Measurements from ENCODE around the gene FOXN1. TPM values are rescaled to one million over a fixed set of nuclear protein-coding genes. Genes with fewer than 3 reads are reported as not detected.

FOXN1 gene
- total RNA-seq, 2 donors from 2014 or later = 0.52 TPM; not detected in 1

DNA sequence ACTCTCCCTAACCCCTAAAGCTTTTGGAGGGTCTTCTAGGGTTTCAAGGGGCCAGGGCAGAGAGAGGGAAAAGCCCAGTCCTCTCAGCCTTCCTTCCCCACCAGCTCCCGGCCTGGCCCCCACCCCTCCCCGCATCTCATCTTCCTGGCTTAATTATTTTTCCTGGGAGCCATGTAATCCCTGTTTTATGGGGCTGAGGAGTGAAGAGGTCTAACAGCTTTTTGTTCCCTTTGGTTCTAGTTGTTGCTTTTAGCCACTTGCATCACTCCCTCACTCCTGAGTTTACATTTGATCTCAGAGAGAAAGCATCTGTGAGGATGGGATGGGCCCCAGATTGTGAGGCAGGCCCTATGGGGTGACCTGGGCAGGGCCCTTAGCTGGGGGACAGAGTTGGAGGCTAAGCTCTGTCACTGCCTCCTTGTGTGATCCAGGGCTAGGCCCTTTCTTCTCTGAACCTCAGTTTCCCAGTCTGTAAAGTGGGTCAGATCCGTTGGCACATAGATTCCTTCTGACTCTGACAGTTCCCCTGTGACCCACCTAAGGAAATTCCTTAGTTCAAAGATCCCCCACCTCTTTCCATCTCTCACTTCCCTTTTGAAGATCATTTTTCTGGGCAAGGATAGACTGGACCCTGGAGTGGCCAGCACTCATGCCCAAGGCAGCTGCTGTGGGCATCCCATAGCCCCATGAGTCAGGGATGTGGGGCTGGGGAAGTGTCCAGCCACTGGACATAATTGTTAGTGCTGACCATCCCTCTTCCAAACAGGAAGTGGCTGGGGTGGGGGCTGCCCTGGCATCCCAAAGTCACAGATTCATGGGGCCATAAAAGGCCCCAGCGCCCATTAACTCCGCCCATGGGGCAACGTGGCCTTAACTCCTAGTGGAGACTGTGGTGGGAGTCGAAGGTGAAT is 26.2 kb downstream of the FOXN1 start:
- WGBS, 2 donors = 79 to 83% methylated on average over 3 to 7 of the region's 7 CpGs
- no peaks in the 10 kb centered on the region for H3K36me3 ChIP-seq (replicated peaks in 1 of 2; ENCODE audit: insufficient read depth in 1 of 2, low read depth in 2 of 2)
- no peak for DNase-seq
- no peak overlapping the region for H3K4me3 ChIP-seq
- TF ChIP-seq, protein P1, sequence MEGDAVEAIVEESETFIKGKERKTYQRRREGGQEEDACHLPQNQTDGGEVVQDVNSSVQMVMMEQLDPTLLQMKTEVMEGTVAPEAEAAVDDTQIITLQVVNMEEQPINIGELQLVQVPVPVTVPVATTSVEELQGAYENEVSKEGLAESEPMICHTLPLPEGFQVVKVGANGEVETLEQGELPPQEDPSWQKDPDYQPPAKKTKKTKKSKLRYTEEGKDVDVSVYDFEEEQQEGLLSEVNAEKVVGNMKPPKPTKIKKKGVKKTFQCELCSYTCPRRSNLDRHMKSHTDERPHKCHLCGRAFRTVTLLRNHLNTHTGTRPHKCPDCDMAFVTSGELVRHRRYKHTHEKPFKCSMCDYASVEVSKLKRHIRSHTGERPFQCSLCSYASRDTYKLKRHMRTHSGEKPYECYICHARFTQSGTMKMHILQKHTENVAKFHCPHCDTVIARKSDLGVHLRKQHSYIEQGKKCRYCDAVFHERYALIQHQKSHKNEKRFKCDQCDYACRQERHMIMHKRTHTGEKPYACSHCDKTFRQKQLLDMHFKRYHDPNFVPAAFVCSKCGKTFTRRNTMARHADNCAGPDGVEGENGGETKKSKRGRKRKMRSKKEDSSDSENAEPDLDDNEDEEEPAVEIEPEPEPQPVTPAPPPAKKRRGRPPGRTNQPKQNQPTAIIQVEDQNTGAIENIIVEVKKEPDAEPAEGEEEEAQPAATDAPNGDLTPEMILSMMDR (IDR thresholded peaks at IDR 0.05) = no peak
- TF ChIP-seq POLR2A (IDR thresholded peaks at IDR 0.05) = no peak
- no peaks in the 10 kb centered on the region for H3K9me3 ChIP-seq
- peaks cover 9% of the 10 kb centered on the region for H3K4me1 ChIP-seq
- H3K27me3 ChIP-seq = no peaks in the 10 kb centered on the region
- no peak for ATAC-seq
- no peak overlapping the region for H3K27ac ChIP-seq
- intact Hi-C loops (cut with DNase I) = no loop called here

- Histone ChIP-seq H3K27ac (no peak overlapping the region), H3K27me3 (no peaks in the 10 kb centered on the region), H3K4me1 (peaks cover under 1% of the 10 kb centered on the region), H3K36me3 (replicated peaks in 1 of 2; ENCODE audit: insufficient read depth in 1 of 2, low read depth in 2 of 2) (no peaks in the 10 kb centered on the region), H3K4me3 (no peak overlapping the region), H3K9me3 (no peaks in the 10 kb centered on the region)
- ATAC-seq (no peak), DNase-seq (no peak)
- intact Hi-C loops (cut with DNase I) = no loop called here
- TF ChIP-seq, protein P1 (IDR thresholded peaks at IDR 0.05) = no peak
- no peak for TF ChIP-seq POLR2A (IDR thresholded peaks at IDR 0.05)
- 74 to 91% methylated on average over 9 to 16 of the region's 16 CpGs for WGBS, 2 donors
These were observed 27.1 kb downstream of the FOXN1 start for GRCh38 chr17:28533091-28533807.

- intact Hi-C loops (cut with DNase I) = no loop called here
- Histone ChIP-seq H3K4me1 (no peaks in the 10 kb centered on the region), H3K27ac (no peak overlapping the region), H3K27me3 (no peaks in the 10 kb centered on the region), H3K36me3 (replicated peaks in 1 of 2; ENCODE audit: insufficient read depth in 1 of 2, low read depth in 2 of 2) (no peaks in the 10 kb centered on the region), H3K4me3 (no peak overlapping the region), H3K9me3 (no peaks in the 10 kb centered on the region)
- WGBS, 2 donors = 73 to 84% methylated on average over 10 to 11 of the region's 11 CpGs
- TF ChIP-seq, protein P1 (IDR thresholded peaks at IDR 0.05) = no peak
- no peak for DNase-seq
- no peak for ATAC-seq
These were observed 28.7 kb downstream of the FOXN1 start for GRCh38 chr17:28534740-28535375.

- H3K36me3 ChIP-seq (replicated peaks in 1 of 2; ENCODE audit: insufficient read depth in 1 of 2, low read depth in 2 of 2) = no peaks in the 10 kb centered on the region
- no peak for TF ChIP-seq POLR2A (IDR thresholded peaks at IDR 0.05)
- TF ChIP-seq, protein P1 (IDR thresholded peaks at IDR 0.05) = no peak
- intact Hi-C loops (cut with DNase I) = no loop called here
- 44 to 45% methylated on average over 7 to 9 of the region's 9 CpGs for WGBS, 2 donors
- no peak overlapping the region for H3K4me3 ChIP-seq
- no peak overlapping the region for H3K27ac ChIP-seq
- H3K27me3 ChIP-seq = no peaks in the 10 kb centered on the region
- H3K4me1 ChIP-seq = no peaks in the 10 kb centered on the region
- DNase-seq = no peak
- ATAC-seq = no peak
- no peaks in the 10 kb centered on the region for H3K9me3 ChIP-seq
These were observed 30.5 kb downstream of the FOXN1 start for GRCh38 chr17:28536532-28537218.

Measured in body of pancreas (tissue), 4 donors.